H1 (cell line): ENCODE measurements around the gene CCDC86. TPM values are rescaled to one million over a fixed set of nuclear protein-coding genes. Genes with fewer than 3 reads are reported as not detected.

ENCODE experiments used
- CHD7 ChIP-seq: fragments of 300-600 bp; sonication (generic); IDR thresholded peaks from 2 replicates; pipeline ENCODE4 v1.7.1; 2012; ENCODE audit warnings: low read length, moderate library complexity, mild to moderate bottlenecking, inconsistent platforms; ENCODE audit not compliant: insufficient replicate concordance
- HDAC6 ChIP-seq: IDR thresholded peaks from one replicate; pipeline ENCODE4 v1.7.1; 2012; ENCODE audit warnings: low read depth, mild to moderate bottlenecking, inconsistent platforms, low read length, moderate library complexity
- MAFK ChIP-seq: IDR thresholded peaks from 2 replicates; pipeline ENCODE4 v1.6.1; 2012; ENCODE audit warnings: low read depth, mild to moderate bottlenecking, improper control_type of control experiment, low read length
- NANOG ChIP-seq: IDR thresholded peaks from 2 replicates; pipeline ENCODE4 v1.6.1; 2011; ENCODE audit warnings: low read length, low read depth, mild to moderate bottlenecking, inconsistent platforms; ENCODE audit not compliant: insufficient read depth, poor library complexity, severe bottlenecking
- PHF8 ChIP-seq: fragments of 200-600 bp; sonication (generic); conservative IDR thresholded peaks from 2 replicates; pipeline ENCODE4 v1.7.1; 2012; ENCODE audit warnings: low read depth, mild to moderate bottlenecking, inconsistent platforms, low read length, moderate library complexity
- SIRT6 ChIP-seq: IDR thresholded peaks from one replicate; pipeline ENCODE4 v1.7.1; 2012; ENCODE audit warnings: low read length, inconsistent platforms
- polyA plus RNA-seq, 7 experiments: library from polyadenylated mRNA; depleted of rRNA in 3 of 7; stranded (reverse) in 5 of 7; unstranded in 2 of 7; fragments of >200 nt in 5 of 7; fragments of 200-250 nt in 2 of 7; gene quantifications; 1 replicate in 5 of 7; 2 replicates in 1 of 7; 4 replicates in 1 of 7; pipeline versions ENCODE4 v1.2.1 to v1.2.3, GENCODE V29; 2011 to 2013; ENCODE audit warnings: missing spikeins in 2 of 7, mixed read lengths in 2 of 7
- total RNA-seq: library from RNA; stranded (reverse); fragmentation: NEBNext Ultra II Directional; extraction: Animal tissue kit (Norgen Biotek cat#: 25700); gene quantifications from 2 replicates; pipeline ENCODE4 v1.2.1, GENCODE V29; 2021

The CCDC86 gene
- total and polyA plus RNA-seq, 2 of the 8 experiments (the other 6 are each of a cell fraction or from before 2014, with no cell fraction given), result 37.7 to 76.4 TPM

DNA sequence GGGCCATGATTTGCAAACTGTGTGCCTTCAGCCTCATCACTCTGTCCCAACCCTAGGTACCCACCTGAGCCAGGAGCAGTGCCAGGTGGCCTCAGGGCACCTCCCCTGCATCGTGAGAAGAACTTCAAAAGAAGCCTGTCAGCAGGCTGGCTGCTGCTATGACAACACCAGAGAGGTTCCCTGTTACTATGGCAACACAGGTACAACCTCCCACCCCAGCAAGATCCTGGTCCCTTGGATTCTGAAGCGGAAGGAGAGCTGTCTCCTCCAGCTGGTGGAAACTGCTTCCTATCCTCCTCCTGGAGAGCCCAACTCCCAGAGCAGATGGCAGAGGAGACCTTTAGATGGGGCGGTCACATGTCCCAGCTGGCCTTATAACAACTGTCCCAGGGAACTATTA, 28.4 kb downstream of the CCDC86 start (continued):
- TF ChIP-seq CHD7, result no peak
- TF ChIP-seq NANOG, result no peak
- no peak for TF ChIP-seq HDAC6
- TF ChIP-seq SIRT6, result no peak
- no peak for TF ChIP-seq MAFK
- no peak for TF ChIP-seq PHF8
